ENCODE measurements around the gene C6orf89. TPM values are rescaled to one million over a fixed set of nuclear protein-coding genes. Genes with fewer than 3 reads are reported as not detected.

Gene C6orf89
- total RNA-seq, 2 donors from 2014 or later, result 39.3 to 47.0 TPM

DNA sequence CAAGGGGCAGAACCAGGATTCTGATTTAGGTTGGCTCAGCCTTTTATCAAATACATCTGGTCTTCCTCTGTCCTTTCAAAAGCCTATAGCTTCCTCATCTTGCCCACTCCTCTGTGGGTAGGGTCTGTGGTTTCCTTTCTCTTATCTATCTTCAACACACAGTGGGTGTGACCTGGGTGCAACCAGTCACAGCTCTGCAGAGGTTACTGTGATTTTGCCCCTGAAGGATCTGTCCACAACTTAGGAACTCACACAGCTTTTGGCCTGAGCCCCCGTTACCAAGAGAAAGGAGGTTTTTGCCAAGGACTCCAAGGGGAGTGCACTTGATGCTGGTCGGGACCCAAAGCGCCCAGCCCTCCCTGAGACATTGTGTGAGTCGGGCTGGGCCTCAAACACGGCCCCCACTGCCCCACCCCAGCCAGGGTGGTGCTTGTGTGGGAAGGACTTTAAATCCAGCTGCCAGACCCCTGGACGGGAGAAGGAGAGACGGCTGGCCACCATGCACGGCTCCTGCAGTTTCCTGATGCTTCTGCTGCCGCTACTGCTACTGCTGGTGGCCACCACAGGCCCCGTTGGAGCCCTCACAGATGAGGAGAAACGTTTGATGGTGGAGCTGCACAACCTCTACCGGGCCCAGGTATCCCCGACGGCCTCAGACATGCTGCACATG lies 68.6 kb downstream of the C6orf89 start, which contains the start of gene PI16:
Gene PI16 (plus strand): TSS at position 477 of the 670 bp plus-strand sequence. CDS start 23 bp downstream, at position 500.
- no peaks in the 10 kb centered on the region for H3K27me3 Mint-ChIP-seq
- peaks cover 39% of the 10 kb centered on the region for H3K4me1 Mint-ChIP-seq
- no peaks in the 10 kb centered on the region for H3K9me3 Mint-ChIP-seq
- peak within 1 kb of the TSS; percentile 72 for H3K27ac Mint-ChIP-seq
- peak within 1 kb of the TSS; percentile 73 for H3K4me3 Mint-ChIP-seq
- H3K36me3 Mint-ChIP-seq (ENCODE audit: low read depth), result no peaks in the 10 kb centered on the region
- peak; percentile 69 for ATAC-seq (replicated peaks)

DNA sequence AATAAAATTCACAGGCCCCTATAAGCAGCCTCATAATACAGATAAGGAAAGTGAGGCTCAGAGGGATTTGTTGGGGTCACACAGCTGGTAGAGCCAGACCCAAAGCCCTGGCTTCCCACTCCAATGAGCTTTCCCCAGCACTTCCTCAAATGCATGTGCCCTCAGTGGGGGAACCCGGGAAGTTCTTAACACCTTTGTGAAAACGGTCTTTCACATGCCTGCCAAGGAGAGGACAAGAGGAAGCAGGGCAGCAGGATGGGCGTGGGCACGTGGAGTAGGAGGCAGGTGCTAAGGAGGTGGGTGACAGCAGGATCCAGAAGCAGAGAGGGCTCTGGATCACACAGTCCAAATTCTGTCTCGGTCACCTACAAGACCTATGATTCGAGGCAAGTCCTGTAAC lies 69.4 kb downstream of the C6orf89 start:
- Mint-ChIP-seq H3K27ac (peak overlapping the region; percentile 72), H3K4me3 (peak overlapping the region; percentile 73), H3K4me1 (peaks cover 34% of the 10 kb centered on the region), H3K36me3 (ENCODE audit: low read depth) (no peaks in the 10 kb centered on the region), H3K9me3 (no peaks in the 10 kb centered on the region), H3K27me3 (no peaks in the 10 kb centered on the region)
- no peak for ATAC-seq (replicated peaks)

DNA sequence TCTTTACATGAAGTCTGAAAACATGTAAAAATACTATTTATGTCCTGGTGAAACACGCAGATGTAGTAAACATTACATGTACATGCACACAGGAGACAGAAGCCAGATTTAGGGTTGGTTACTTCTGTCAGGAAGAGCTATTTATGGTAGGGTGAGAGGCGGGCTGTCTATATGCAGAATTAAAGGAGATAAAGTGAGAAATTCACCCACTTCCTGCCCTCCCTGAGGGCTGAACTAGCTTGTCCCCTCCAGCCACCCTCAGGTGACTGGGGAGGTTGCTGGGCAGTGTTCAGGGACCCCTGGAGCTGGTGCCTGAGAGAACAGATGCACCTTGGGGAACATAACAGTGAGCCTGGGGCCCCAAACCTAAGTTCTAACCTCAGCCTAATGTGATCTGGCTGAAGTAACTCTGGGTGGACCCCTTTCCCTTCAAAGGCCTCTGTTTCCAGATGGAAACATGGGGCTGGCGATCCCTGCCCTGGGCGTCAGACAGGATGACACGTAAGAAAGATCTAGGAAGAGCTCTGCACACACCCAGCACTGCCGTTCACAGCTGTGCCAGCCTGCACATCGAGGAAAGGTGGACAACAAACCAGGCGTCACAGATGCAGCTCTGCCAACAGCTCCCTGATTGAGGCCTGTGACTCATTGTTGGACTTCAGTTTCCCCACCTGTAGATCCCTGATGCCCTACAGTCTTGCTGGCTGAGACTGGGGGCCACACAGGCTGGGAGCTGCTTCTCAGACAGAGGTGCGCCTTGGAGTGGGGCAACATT lies 70.1 kb downstream of the C6orf89 start:
- H3K4me3 Mint-ChIP-seq, result peak overlapping the region; percentile 73
- no peaks in the 10 kb centered on the region for H3K36me3 Mint-ChIP-seq (ENCODE audit: low read depth)
- peak overlapping the region; percentile 72 for H3K27ac Mint-ChIP-seq
- peak; percentile 51 for ATAC-seq (replicated peaks)
- no peaks in the 10 kb centered on the region for H3K9me3 Mint-ChIP-seq
- no peaks in the 10 kb centered on the region for H3K27me3 Mint-ChIP-seq
- peaks cover 34% of the 10 kb centered on the region for H3K4me1 Mint-ChIP-seq

DNA sequence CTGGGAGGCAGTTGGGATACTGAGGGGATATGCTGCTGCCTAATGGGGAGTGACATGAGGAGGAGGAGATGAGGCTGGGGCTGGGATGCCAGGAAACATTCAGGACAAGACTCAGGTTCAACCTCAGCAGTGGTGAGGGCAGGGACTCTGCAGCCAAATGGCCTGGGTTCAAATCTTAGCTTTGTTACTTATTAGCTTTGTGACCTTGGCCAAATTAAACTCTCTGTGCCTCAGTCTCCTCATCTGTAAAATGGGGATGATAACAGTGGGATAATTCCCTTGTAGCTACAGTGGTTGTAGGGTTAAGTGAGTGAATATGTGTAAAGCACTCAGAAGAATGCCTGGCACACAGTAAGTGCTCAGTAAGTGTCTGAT lies 70.7 kb downstream of the C6orf89 start:
- H3K9me3 Mint-ChIP-seq, result no peaks in the 10 kb centered on the region

DNA sequence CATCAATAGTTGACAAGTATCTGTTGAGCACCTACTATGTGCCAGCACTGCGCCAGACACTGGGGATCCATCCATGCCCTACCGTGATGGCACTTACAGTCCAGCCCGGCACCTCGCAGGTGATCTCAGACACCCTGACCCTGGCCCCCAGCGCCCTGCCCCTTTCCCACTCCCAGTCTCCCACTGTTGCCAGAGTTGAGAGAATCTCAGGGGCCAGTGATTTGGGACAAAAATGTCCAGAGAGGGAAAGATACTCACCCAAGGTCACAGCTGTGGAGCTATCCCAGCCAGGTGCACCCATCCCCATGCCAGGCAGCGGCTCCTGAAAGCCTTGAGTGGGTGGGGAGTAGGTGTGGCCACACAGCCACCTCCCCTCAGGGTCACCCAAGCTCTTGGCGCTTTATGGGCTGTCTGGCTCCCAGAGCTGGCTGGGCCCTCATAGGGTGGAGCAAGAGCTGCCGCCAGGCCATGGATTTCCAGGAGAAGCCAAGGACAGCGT lies 72.1 kb downstream of the C6orf89 start:
- Mint-ChIP-seq H3K9me3 (no peaks in the 10 kb centered on the region), H3K27me3 (no peaks in the 10 kb centered on the region), H3K4me3 (no peak overlapping the region), H3K36me3 (ENCODE audit: low read depth) (no peaks in the 10 kb centered on the region), H3K4me1 (peaks cover 41% of the 10 kb centered on the region), H3K27ac (peak overlapping the region; percentile 72)
- no peak for ATAC-seq (replicated peaks)

More for the DNA sequence above, 70.7 kb downstream of the C6orf89 start:
- Mint-ChIP-seq H3K36me3 (ENCODE audit: low read depth) (no peaks in the 10 kb centered on the region), H3K4me3 (peak overlapping the region; percentile 73), H3K27me3 (no peaks in the 10 kb centered on the region), H3K4me1 (peaks cover 40% of the 10 kb centered on the region), H3K27ac (peak overlapping the region; percentile 72)
- no peak for ATAC-seq (replicated peaks)

DNA sequence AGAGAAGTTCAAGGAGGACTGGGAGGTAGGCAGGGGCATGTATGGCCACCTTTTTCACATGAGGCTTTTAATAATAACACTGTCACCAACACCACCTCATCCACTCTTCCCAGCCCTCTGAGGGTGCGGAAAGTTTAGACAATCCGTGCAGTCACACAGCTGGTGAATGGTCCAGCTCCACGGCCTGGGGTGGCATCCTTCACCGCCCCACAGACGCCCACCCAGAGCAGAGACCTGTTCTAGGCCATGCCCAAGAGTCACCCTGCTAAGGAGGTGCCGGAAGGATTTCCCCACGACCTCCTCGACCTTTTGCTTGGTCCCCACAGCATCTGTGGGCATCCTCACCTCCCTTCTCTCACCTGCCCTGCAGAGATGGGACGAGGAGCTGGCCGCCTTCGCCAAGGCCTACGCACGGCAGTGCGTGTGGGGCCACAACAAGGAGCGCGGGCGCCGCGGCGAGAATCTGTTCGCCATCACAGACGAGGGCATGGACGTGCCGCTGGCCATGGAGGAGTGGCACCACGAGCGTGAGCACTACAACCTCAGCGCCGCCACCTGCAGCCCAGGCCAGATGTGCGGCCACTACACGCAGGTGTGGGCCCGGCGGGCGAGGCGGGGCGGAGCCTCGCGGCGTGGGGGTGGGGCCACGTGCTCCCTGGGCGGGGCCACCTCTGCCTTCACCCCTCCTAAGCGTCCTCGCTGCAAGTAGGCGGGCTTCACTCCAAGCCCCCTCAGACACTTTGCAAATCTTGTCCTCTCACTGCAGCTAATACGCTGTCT lies 73.2 kb downstream of the C6orf89 start:
- ATAC-seq (replicated peaks), result no peak
- no peaks in the 10 kb centered on the region for H3K27me3 Mint-ChIP-seq
- H3K9me3 Mint-ChIP-seq, result no peaks in the 10 kb centered on the region
- no peaks in the 10 kb centered on the region for H3K36me3 Mint-ChIP-seq (ENCODE audit: low read depth)
- H3K27ac Mint-ChIP-seq, result no peak overlapping the region
- H3K4me3 Mint-ChIP-seq, result no peak overlapping the region
- H3K4me1 Mint-ChIP-seq, result peaks cover 44% of the 10 kb centered on the region

DNA sequence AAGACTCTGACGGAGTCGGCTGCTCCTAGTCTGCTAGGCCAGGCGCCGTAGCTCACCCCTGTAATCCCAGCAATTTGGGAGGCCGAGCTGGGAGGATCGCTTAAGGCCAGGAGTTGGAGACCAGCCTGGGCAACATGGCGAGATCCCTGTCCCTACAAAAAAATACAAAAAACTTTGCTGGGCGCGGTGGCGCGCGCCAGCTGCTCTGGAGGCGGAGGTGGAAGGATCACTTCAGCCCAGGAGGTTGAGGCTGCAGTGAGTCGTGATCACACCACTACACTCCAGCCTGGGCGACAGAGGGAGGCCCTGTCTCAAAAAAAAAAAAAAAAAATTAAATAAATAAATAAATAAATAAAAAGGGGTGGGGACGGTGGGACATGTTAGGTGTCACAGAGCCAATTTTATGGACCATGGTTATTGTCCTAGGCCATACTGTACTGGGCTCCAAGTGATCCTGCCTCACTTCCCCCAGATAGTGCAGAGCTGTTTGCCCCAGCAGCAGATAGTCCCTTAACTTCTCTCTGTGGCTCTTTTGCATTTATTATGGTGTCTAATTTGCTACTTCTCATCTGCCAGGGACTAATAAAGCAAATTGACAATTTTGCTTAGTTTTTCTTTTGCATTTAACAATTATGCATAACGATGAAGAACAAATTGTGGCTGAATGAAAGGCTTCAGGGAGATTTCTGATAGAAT lies 74.0 kb downstream of the C6orf89 start:
- H3K27me3 Mint-ChIP-seq, result no peaks in the 10 kb centered on the region
- H3K4me3 Mint-ChIP-seq, result no peak overlapping the region
- ATAC-seq (replicated peaks), result no peak
- H3K36me3 Mint-ChIP-seq (ENCODE audit: low read depth), result no peaks in the 10 kb centered on the region
- no peaks in the 10 kb centered on the region for H3K9me3 Mint-ChIP-seq
- peaks cover 42% of the 10 kb centered on the region for H3K4me1 Mint-ChIP-seq
- H3K27ac Mint-ChIP-seq, result no peak overlapping the region

DNA sequence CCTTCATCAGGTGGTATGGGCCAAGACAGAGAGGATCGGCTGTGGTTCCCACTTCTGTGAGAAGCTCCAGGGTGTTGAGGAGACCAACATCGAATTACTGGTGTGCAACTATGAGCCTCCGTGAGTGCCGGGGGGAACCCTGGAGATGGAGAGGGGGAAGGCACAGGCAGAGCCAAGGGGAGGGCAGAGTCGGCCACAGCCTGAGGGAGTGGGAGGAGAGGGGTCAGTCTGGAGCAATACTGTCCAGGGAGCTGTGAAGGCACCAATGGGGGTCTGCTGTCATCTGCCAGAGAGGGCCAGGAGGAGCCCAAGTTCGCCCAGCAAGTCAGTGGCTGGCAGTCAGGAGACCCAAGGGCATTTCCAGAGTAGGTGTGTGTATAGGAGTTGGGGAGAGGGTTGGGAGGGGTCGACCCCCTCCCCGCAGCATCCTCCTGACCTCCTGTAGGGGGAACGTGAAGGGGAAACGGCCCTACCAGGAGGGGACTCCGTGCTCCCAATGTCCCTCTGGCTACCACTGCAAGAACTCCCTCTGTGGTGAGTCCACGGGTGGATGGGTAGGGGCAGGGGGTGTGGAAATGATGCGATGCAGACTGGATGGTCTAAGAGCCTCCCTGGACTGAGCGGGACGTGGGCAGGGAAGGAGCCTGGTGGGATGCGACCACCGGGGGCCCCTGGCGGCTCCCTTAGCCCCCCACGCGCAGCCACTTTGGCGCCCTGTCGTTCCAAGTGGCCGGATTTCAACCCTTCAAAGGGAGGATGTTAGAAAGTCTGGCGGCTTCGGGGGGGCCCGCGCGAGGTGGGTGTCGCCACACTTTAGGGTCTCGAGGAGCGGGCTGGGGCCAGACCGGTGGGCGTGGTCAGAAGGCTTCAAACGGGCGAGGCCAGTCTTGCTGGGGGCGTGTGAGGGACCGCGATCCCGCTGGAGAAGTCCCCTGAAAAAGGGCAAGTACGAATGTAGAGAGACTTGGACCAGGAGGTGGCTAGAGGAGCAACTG lies 76.0 kb downstream of the C6orf89 start:
- peak overlapping the region; percentile 76 for H3K4me3 Mint-ChIP-seq
- H3K36me3 Mint-ChIP-seq (ENCODE audit: low read depth), result peaks cover 2% of the 10 kb centered on the region
- H3K4me1 Mint-ChIP-seq, result peaks cover 29% of the 10 kb centered on the region
- no peak for ATAC-seq (replicated peaks)
- no peaks in the 10 kb centered on the region for H3K27me3 Mint-ChIP-seq
- no peaks in the 10 kb centered on the region for H3K9me3 Mint-ChIP-seq
- H3K27ac Mint-ChIP-seq, result peak overlapping the region; percentile 47

DNA sequence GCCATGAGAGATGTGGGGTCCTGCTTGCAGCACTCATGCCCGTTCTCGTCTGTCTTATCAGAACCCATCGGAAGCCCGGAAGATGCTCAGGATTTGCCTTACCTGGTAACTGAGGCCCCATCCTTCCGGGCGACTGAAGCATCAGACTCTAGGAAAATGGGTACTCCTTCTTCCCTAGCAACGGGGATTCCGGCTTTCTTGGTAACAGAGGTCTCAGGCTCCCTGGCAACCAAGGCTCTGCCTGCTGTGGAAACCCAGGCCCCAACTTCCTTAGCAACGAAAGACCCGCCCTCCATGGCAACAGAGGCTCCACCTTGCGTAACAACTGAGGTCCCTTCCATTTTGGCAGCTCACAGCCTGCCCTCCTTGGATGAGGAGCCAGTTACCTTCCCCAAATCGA lies 77.1 kb downstream of the C6orf89 start:
- peak overlapping the region; percentile 76 for H3K4me3 Mint-ChIP-seq
- H3K27me3 Mint-ChIP-seq, result no peaks in the 10 kb centered on the region

DNA sequence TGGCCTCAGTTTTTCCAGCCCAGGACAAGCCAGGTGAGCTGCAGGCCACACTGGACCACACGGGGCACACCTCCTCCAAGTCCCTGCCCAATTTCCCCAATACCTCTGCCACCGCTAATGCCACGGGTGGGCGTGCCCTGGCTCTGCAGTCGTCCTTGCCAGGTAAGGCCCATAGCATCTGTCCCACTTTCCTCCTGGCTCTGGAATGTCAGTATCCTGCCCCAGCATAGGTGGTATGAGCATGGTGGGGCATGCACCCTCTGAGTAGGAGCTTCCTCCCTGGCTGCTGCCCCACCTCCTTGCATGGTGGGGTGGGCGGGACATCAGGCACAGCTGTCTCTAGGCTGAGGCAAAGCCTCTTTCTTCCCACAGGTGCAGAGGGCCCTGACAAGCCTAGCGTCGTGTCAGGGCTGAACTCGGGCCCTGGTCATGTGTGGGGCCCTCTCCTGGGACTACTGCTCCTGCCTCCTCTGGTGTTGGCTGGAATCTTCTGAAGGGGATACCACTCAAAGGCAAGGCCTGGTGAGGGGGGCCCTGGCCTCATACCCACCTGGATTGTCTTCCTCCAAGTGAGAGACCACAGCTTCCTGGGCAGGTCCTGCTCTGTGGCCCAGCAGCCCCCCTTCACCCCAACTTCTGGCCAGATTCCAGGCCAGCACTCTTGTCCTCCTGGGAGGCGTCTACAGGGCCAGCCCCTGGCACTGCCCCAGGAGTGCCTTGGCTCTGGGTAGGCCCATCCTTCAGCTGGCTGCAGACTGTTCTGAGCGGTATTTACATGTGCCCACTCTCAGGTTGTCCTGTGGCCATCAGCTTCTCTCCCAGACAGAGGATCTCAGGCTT lies 77.9 kb downstream of the C6orf89 start:
- ATAC-seq (replicated peaks), result peak; percentile 31
- Mint-ChIP-seq H3K27ac (peak overlapping the region; percentile 88), H3K36me3 (ENCODE audit: low read depth) (peaks cover 21% of the 10 kb centered on the region), H3K4me1 (peaks cover 23% of the 10 kb centered on the region), H3K27me3 (no peaks in the 10 kb centered on the region), H3K9me3 (no peaks in the 10 kb centered on the region), H3K4me3 (peak overlapping the region; percentile 76)

More for the DNA sequence above, 77.1 kb downstream of the C6orf89 start:
- Mint-ChIP-seq H3K9me3 (no peaks in the 10 kb centered on the region), H3K4me1 (peaks cover 23% of the 10 kb centered on the region), H3K27ac (peak overlapping the region; percentile 88), H3K36me3 (ENCODE audit: low read depth) (peaks cover 13% of the 10 kb centered on the region)
- ATAC-seq (replicated peaks), result peak; percentile 86

DNA sequence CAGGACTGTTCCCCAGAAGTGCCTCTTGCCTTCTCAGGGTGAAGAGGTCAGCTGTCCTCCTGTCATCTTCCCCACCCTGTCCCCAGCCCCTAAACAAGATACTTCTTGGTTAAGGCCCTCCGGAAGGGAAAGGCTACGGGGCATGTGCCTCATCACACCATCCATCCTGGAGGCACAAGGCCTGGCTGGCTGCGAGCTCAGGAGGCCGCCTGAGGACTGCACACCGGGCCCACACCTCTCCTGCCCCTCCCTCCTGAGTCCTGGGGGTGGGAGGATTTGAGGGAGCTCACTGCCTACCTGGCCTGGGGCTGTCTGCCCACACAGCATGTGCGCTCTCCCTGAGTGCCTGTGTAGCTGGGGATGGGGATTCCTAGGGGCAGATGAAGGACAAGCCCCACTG lies 78.6 kb downstream of the C6orf89 start:
- Mint-ChIP-seq H3K4me1 (peaks cover 23% of the 10 kb centered on the region), H3K27ac (peak overlapping the region; percentile 88), H3K4me3 (no peak overlapping the region), H3K27me3 (no peaks in the 10 kb centered on the region), H3K36me3 (ENCODE audit: low read depth) (peaks cover 27% of the 10 kb centered on the region), H3K9me3 (no peaks in the 10 kb centered on the region)
- ATAC-seq (replicated peaks), result no peak

DNA sequence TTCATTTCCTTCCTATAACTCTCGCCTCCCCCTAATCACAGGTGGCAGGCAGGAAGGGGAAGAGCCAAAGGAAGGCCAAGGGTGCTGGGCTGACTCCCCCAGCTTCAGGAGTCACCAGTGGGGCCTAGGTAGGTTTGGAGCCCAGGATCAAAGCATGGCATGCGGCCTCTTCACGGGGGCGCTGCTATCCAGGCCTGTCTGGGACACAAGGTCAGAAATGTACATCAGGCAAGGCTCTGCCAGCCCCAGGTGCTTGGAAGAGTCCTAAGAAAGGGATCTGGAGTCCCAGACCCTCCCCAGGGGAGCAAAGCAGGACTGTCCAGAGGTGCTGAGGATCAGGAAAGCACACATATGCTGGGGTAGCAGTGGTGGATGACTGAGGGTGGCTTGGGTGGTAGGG lies 79.2 kb downstream of the C6orf89 start:
- no peak for ATAC-seq (replicated peaks)
- no peak overlapping the region for H3K4me3 Mint-ChIP-seq
- no peaks in the 10 kb centered on the region for H3K9me3 Mint-ChIP-seq
- H3K36me3 Mint-ChIP-seq (ENCODE audit: low read depth), result peaks cover 33% of the 10 kb centered on the region
- H3K27me3 Mint-ChIP-seq, result no peaks in the 10 kb centered on the region
- peaks cover 23% of the 10 kb centered on the region for H3K4me1 Mint-ChIP-seq
- peak overlapping the region; percentile 88 for H3K27ac Mint-ChIP-seq
